Measurements from ENCODE around the gene DOCK6.

DOCK6 gene

GRCh38 chr19:11176466-11177193, 85.7 kb downstream of the DOCK6 start:
- Histone ChIP-seq H3K27ac (ENCODE audit: extremely low read depth, low read depth, low read length) (no peak overlapping the region), H3K36me3 (ENCODE audit: control insufficient read depth in 2 of 2, insufficient read depth in 1 of 2, low read length in 2 of 2) (peaks cover 0 to 54% of the 10 kb centered on the region in 2 experiments; a peak in 2 of 3 replicates), H3K9me3 (ENCODE audit: control insufficient read depth, insufficient read depth, low read depth, low read length) (no peaks in the 10 kb centered on the region), H3K4me1 (ENCODE audit: control insufficient read depth, insufficient read depth, low read length) (no peaks in the 10 kb centered on the region), H3K4me3 (ENCODE audit: low read depth, low read length) (no peak overlapping the region)
- no peak for TF ChIP-seq ZNF114 (tag by site-specific recombination; IDR thresholded peaks at IDR 0.05)
- no peak for TF ChIP-seq MZF1 (tag by site-specific recombination; IDR thresholded peaks at IDR 0.05; ENCODE audit: borderline replicate concordance)
- TF ChIP-seq ZNF837 (tag by site-specific recombination; IDR thresholded peaks at IDR 0.05) = no peak
- TF ChIP-seq ZNF664 (tag by site-specific recombination; IDR thresholded peaks at IDR 0.05) = peak; percentile 67; the same call in 1 of the 2 replicates
- no peak for TF ChIP-seq ZNF404 (tag by site-specific recombination; IDR thresholded peaks at IDR 0.05)
- ChIA-PET POLR2A (no interaction called here), CTCF (interaction anchor here (0.7 kb wide), 1 partner anchor 22 kb away, joined by 4 read pairs; no protein-coding TSS in a partner anchor)

- TF ChIP-seq ZNF473 (tag by site-specific recombination; IDR thresholded peaks at IDR 0.05) (no peak), ZBTB10 (tag by site-specific recombination; IDR thresholded peaks at IDR 0.05) (no peak), ZNF610 (tag by site-specific recombination; IDR thresholded peaks at IDR 0.05; ENCODE audit: borderline replicate concordance) (no peak), SALL2 (tag by site-specific recombination; IDR thresholded peaks at IDR 0.05; ENCODE audit: borderline replicate concordance) (no peak), ZNF37A (tag by site-specific recombination; IDR thresholded peaks at IDR 0.05) (no peak), ZFP41 (tag by site-specific recombination; IDR thresholded peaks at IDR 0.05; ENCODE audit: borderline replicate concordance) (no peak), ZNF777 (tag by site-specific recombination; IDR thresholded peaks at IDR 0.05; ENCODE audit: borderline replicate concordance) (no peak), ZNF785 (tag by site-specific recombination; IDR thresholded peaks at IDR 0.05) (no peak), RBAK (tag by site-specific recombination; IDR thresholded peaks at IDR 0.05) (no peak), ZNF555 (tag by site-specific recombination; conservative IDR thresholded peaks at IDR 0.05) (no peak), HOXA7 (CRISPR knock-in tag; IDR thresholded peaks at IDR 0.05; ENCODE audit: borderline replicate concordance) (no peak), ZNF571 (tag by site-specific recombination; IDR thresholded peaks at IDR 0.05) (no peak), ZNF488 (tag by site-specific recombination; IDR thresholded peaks at IDR 0.05) (no peak)
- Histone ChIP-seq H3K4me1 (ENCODE audit: control insufficient read depth, insufficient read depth, low read length) (no peaks in the 10 kb centered on the region), H3K36me3 (ENCODE audit: control insufficient read depth in 2 of 2, insufficient read depth in 1 of 2, low read length in 2 of 2) (peaks cover 0 to 55% of the 10 kb centered on the region in 2 experiments; a peak in 2 of 3 replicates), H3K4me3 (ENCODE audit: low read depth, low read length) (no peak overlapping the region), H3K9me3 (ENCODE audit: control insufficient read depth, insufficient read depth, low read depth, low read length) (no peaks in the 10 kb centered on the region), H3K27ac (ENCODE audit: extremely low read depth, low read depth, low read length) (no peak overlapping the region)
- POLR2A ChIA-PET = no interaction called here
- CTCF ChIA-PET = no interaction called here
Observed at GRCh38 chr19:11175920-11176319, 86.4 kb downstream of the DOCK6 start.

- ChIA-PET POLR2A (no interaction called here), CTCF (no interaction called here)
- no peaks in the 10 kb centered on the region for H3K4me1 ChIP-seq (ENCODE audit: control insufficient read depth, insufficient read depth, low read length)
- peaks cover 0 to 71% of the 10 kb centered on the region in 2 experiments; a peak in 2 of 3 replicates for H3K36me3 ChIP-seq (ENCODE audit: control insufficient read depth in 2 of 2, insufficient read depth in 1 of 2, low read length in 2 of 2)
- no peak overlapping the region for H3K4me3 ChIP-seq (ENCODE audit: low read depth, low read length)
- no peaks in the 10 kb centered on the region for H3K9me3 ChIP-seq (ENCODE audit: control insufficient read depth, insufficient read depth, low read depth, low read length)
- no peak overlapping the region for H3K27ac ChIP-seq (ENCODE audit: extremely low read depth, low read depth, low read length)
- TF ChIP-seq ZNF202 (tag by site-specific recombination; IDR thresholded peaks at IDR 0.05; ENCODE audit: borderline replicate concordance) = no peak
- no peak for TF ChIP-seq ZNF514 (tag by site-specific recombination; IDR thresholded peaks at IDR 0.05)
- TF ChIP-seq ZNF488 (tag by site-specific recombination; IDR thresholded peaks at IDR 0.05) = no peak
- no peak for TF ChIP-seq ZNF223 (tag by site-specific recombination; IDR thresholded peaks at IDR 0.05)
- TF ChIP-seq ZNF776 (tag by site-specific recombination; IDR thresholded peaks at IDR 0.05; ENCODE audit: borderline replicate concordance) = no peak
- no peak for TF ChIP-seq ZSCAN23 (tag by site-specific recombination; IDR thresholded peaks at IDR 0.05)
- no peak for TF ChIP-seq ZXDB (tag by site-specific recombination; IDR thresholded peaks at IDR 0.05)
- no peak for TF ChIP-seq ZNF394 (tag by site-specific recombination; IDR thresholded peaks at IDR 0.05; ENCODE audit: borderline replicate concordance)
- no peak for TF ChIP-seq ZNF660 (tag by site-specific recombination; IDR thresholded peaks at IDR 0.05)
- no peak for TF ChIP-seq ZNF629 (tag by site-specific recombination; IDR thresholded peaks at IDR 0.05)
- TF ChIP-seq HOXD13 (CRISPR knock-in tag; IDR thresholded peaks at IDR 0.05; ENCODE audit: borderline replicate concordance) = no peak
Observed at GRCh38 chr19:11174336-11174735, 88.0 kb downstream of the DOCK6 start.
